ENCODE results near the gene PLCB3.

Gene PLCB3

DNA sequence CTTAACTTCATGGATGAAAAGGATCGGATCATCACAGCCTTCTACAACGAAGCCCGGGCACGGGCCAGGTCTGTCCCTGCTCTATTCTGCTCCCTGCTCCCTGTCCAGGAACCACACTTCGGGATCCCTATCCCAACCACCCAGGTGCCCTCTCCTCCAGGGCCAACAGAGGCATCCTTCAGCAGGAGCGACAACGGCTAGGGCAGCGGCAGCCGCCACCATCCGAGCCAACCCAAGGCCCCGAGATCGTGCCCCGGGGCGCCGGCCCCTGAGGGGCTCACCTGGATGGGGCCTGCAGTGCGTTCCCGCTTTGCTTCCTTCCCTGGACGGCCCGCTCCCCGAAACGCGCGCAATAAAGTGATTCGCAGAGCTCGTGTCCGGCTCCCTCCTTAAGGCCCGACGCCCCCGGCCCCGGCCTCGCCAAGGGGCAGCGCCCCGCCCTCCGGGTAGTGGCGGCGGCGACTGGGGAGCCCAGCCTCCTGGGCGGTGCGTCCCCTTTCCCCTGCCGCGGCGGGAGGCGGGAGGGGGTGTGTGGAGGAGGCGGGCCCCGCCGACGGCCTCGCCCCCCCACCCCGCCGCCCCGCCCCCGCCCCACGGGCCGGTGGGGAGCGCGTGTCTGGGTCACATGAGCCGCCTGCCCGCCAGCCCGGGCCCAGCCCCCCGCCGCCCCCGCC lies 17.3 kb upstream of the PLCB3 start, which contains the start of gene VEGFB:
Gene VEGFB (plus strand): TSS at position 672 of the 674 bp plus-strand sequence. CDS start 250 bp downstream, outside the sequence.
- TF ChIP-seq, protein P1, sequence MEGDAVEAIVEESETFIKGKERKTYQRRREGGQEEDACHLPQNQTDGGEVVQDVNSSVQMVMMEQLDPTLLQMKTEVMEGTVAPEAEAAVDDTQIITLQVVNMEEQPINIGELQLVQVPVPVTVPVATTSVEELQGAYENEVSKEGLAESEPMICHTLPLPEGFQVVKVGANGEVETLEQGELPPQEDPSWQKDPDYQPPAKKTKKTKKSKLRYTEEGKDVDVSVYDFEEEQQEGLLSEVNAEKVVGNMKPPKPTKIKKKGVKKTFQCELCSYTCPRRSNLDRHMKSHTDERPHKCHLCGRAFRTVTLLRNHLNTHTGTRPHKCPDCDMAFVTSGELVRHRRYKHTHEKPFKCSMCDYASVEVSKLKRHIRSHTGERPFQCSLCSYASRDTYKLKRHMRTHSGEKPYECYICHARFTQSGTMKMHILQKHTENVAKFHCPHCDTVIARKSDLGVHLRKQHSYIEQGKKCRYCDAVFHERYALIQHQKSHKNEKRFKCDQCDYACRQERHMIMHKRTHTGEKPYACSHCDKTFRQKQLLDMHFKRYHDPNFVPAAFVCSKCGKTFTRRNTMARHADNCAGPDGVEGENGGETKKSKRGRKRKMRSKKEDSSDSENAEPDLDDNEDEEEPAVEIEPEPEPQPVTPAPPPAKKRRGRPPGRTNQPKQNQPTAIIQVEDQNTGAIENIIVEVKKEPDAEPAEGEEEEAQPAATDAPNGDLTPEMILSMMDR (IDR thresholded peaks at IDR 0.05; ENCODE audit: extremely low read depth, insufficient read depth, missing control alignments) = no peak
- in situ Hi-C loops (cut with MboI; ENCODE audit: low pct_unique_long_range_greater_than_20kb, low sequenced_read_pairs, unreplicated experiment) = no loop called here
- DNase-seq (ENCODE audit: low spot score) = peak; percentile 90

DNA sequence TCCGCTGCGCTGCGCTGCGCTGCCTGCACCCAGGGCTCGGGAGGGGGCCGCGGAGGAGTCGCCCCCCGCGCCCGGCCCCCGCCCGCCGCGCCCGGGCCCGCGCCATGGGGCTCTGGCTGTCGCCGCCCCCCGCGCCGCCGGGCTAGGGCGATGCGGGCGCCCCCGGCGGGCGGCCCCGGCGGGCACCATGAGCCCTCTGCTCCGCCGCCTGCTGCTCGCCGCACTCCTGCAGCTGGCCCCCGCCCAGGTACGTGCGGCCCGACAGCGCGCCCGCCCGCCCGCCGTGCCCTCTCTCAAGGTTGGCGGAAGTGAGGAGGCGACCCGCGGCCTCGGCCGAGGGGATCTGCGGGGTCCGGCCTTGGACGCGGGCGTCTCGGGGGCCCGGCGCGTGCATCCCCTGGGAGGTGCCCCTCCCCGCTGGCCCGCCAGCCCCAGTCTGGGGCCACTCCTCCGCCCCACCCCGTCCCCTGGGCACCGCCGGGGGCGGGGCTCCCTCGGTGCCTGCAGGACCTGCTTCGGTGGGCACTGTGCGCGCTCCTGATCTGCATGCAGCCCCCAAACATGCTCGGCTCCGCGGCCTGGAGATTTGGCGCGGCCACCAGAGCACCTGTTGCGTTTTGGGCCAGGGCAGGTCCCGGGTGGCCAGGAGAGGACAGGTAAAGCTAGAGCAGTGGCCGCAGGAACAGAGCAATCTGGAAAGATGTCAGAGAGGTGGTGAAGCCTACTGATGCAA lies 16.5 kb upstream of the PLCB3 start:
- in situ Hi-C loops (cut with MboI; ENCODE audit: low pct_unique_long_range_greater_than_20kb, low sequenced_read_pairs, unreplicated experiment) = no loop called here
- DNase-seq (ENCODE audit: low spot score) = no peak

DNA sequence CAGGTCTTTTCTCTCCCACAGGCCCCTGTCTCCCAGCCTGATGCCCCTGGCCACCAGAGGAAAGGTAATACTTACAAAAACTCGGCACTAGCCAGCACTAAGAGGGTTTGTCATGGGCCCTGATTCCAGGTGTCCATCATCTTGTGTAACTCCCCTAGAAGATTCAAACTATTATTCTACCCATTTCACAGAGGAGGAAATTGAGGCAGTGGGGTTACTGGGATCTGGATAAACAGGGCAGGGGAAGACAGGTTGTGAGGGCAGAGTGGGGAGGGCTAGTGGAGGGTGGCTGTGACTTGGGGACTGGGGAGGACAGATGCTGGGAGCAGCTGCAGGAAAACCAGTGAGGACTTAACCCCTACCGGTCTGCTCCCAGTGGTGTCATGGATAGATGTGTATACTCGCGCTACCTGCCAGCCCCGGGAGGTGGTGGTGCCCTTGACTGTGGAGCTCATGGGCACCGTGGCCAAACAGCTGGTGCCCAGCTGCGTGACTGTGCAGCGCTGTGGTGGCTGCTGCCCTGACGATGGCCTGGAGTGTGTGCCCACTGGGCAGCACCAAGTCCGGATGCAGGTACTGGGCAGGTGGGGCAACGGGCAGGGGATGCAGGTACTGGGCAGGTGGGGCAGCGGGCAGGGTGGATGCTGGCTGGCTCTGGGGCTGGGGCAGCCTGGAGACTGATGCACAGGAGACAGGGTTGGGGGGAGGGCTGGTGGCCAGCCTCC lies 15.7 kb upstream of the PLCB3 start:
- TF ChIP-seq, protein P1 (IDR thresholded peaks at IDR 0.05; ENCODE audit: extremely low read depth, insufficient read depth, missing control alignments) = no peak
- DNase-seq (ENCODE audit: low spot score) = no peak
- in situ Hi-C loops (cut with MboI; ENCODE audit: low pct_unique_long_range_greater_than_20kb, low sequenced_read_pairs, unreplicated experiment) = no loop called here

More for the DNA sequence above, 16.5 kb upstream of the PLCB3 start:
- TF ChIP-seq, protein P1 (IDR thresholded peaks at IDR 0.05; ENCODE audit: extremely low read depth, insufficient read depth, missing control alignments) = no peak

DNA sequence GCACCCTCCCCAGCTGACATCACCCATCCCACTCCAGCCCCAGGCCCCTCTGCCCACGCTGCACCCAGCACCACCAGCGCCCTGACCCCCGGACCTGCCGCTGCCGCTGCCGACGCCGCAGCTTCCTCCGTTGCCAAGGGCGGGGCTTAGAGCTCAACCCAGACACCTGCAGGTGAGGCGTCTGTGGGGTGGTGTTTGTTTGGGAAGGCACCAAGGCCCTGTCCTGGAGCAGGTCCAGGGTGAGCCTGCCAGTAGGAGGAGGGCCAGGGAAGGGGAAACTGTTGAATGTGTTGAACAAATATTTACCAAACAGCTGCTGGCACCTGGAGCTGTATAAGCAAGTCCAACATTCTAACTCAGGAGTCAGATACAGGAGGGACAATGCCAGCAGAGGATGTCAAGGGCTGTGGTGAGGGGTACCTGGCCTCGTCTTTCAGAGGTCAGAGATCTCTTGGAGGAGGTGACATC lies 13.8 kb upstream of the PLCB3 start:
- no peak for DNase-seq (ENCODE audit: low spot score)
- in situ Hi-C loops (cut with MboI; ENCODE audit: low pct_unique_long_range_greater_than_20kb, low sequenced_read_pairs, unreplicated experiment) = no loop called here

DNA sequence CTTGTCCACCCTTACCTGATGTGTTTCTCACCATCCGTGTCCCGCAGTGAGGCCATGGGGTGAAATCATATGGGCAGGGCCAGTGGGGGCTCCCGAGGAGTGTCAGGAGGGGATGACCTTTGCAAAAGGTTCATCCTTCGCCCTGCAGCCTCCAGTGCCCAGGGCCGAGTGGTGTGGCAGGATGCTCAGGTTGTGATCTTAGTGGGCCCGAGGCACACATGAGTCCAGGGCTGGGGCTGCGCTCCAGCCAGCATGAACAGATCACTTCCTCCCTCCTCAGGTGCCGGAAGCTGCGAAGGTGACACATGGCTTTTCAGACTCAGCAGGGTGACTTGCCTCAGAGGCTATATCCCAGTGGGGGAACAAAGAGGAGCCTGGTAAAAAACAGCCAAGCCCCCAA lies 13.3 kb upstream of the PLCB3 start:
- DNase-seq (ENCODE audit: low spot score) = no peak
- in situ Hi-C loops (cut with MboI; ENCODE audit: low pct_unique_long_range_greater_than_20kb, low sequenced_read_pairs, unreplicated experiment) = no loop called here
- TF ChIP-seq, protein P1 (IDR thresholded peaks at IDR 0.05; ENCODE audit: extremely low read depth, insufficient read depth, missing control alignments) = no peak

More for the DNA sequence above, 13.8 kb upstream of the PLCB3 start:
- TF ChIP-seq, protein P1 (IDR thresholded peaks at IDR 0.05; ENCODE audit: extremely low read depth, insufficient read depth, missing control alignments) = no peak

DNA sequence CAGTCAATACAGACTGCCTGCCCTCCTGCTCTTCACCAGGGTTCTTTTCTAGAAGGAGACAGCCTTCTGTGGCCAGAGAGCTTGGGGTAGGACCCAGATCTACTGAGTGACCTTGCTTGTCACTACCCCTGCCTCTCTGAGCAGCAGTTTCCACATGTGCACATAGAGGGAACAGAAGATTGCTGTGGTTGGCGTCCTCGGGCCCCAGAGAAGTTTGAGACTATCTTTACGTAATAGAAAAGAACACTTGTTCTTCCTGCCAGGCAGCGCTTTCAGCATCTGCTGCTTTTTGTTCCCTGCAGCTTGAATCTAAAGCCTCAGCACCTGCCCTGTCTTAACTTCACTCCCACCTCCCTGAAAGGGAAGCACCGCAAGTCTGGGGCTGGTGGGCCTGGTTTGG lies 12.3 kb upstream of the PLCB3 start:
- peak; percentile 36 for DNase-seq (ENCODE audit: low spot score)
- TF ChIP-seq, protein P1 (IDR thresholded peaks at IDR 0.05; ENCODE audit: extremely low read depth, insufficient read depth, missing control alignments) = no peak
- in situ Hi-C loops (cut with MboI; ENCODE audit: low pct_unique_long_range_greater_than_20kb, low sequenced_read_pairs, unreplicated experiment) = no loop called here
